ENCODE measurements around the gene SSBP1. TPM values are rescaled to one million over a fixed set of nuclear protein-coding genes. Genes with fewer than 3 reads are reported as not detected.
A peak's percentile ranks its signal among the peaks of the same experiment; 100 is the strongest.

SSBP1 gene
- total and polyA plus RNA-seq, 2 donors (not counting 3 experiments of a cell fraction or from before 2014, with no cell fraction given), result 77.9 to 169 TPM

DNA sequence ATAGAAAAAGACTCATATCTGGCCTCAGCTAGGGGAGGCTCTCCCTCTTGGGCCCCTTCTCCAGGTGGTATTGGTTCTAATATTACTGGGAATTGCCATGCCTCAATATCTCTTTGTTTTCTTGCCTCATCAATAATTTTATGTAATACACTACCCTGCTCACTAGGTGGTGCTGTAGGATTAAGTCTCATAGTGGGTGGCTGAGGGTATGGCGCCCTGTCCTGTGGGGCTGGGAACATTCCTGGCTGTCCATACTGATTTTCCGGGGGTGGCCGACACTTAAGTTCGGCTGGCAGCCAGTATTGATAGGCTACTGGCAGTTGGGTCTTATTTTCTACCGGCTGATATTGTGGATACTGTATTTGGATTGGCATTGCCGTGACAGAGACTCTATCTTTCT lies 16.8 kb downstream of the SSBP1 start:
- BruUV-seq (replicated peaks), result no TSS peak
- Histone ChIP-seq H2AFZ (ENCODE audit: low read depth, low read length) (no peak overlapping the region), H3K4me1 (ENCODE audit: control insufficient read depth, extremely low read depth, insufficient read depth, low read length) (no peaks in the 10 kb centered on the region), H3K9me1 (replicated peaks; ENCODE audit: control insufficient read depth, extremely low read depth, insufficient read depth, low read length) (no peaks in the 10 kb centered on the region), H3K27ac (ENCODE audit: insufficient read depth, low read depth, low read length) (no peak overlapping the region), H3K9me3 (replicated peaks; ENCODE audit: control insufficient read depth, insufficient read depth, low read length) (peaks cover 3% of the 10 kb centered on the region), H3K79me2 (ENCODE audit: control insufficient read depth, insufficient read depth, low read length) (no peaks in the 10 kb centered on the region), H3K27me3 (ENCODE audit: control insufficient read depth in 2 of 2, insufficient read depth in 2 of 2, low read length in 2 of 2) (no peaks in the 10 kb centered on the region), H3K4me2 (ENCODE audit: insufficient read depth, low read length) (no peak overlapping the region), H3K9ac (replicated peaks; ENCODE audit: extremely low read depth, insufficient read depth, low read length) (no peak overlapping the region), H3K36me3 (ENCODE audit: control insufficient read depth in 2 of 2, extremely low read depth in 1 of 2, insufficient read depth in 2 of 2, low read length in 2 of 2) (peaks cover 14 to 23% of the 10 kb centered on the region in 2 experiments), H3K4me3 (replicated peaks in 1 of 3; ENCODE audit: insufficient read depth in 1 of 3, low read depth in 1 of 3, low read length in 3 of 3) (no peak overlapping the region), H4K20me1 (replicated peaks; ENCODE audit: control insufficient read depth, extremely low read depth, insufficient read depth, low read length) (no peaks in the 10 kb centered on the region)
- ChIA-PET POLR2A (no interaction called here), CTCF (interaction anchor here (2.0 kb wide), 1 partner anchor 29 kb away, joined by 16 read pairs; no protein-coding TSS in a partner anchor)
- dilution Hi-C loops (cut with MboI; ENCODE audit: extremely low pct_ligation_motif_present, low sequenced_read_pairs) (no loop called here), intact Hi-C loops (cut with micrococcal nuclease) (loop anchor here (1.0 to 10.0 kb wide), 2 partner anchors 31 to 570 kb away; no protein-coding TSS in a partner anchor)
- peak; percentile 11 for DNase-seq (ENCODE audit: low read depth, low spot score)
- FAIRE-seq, result no peak
- TF ChIP-seq, protein P1, sequence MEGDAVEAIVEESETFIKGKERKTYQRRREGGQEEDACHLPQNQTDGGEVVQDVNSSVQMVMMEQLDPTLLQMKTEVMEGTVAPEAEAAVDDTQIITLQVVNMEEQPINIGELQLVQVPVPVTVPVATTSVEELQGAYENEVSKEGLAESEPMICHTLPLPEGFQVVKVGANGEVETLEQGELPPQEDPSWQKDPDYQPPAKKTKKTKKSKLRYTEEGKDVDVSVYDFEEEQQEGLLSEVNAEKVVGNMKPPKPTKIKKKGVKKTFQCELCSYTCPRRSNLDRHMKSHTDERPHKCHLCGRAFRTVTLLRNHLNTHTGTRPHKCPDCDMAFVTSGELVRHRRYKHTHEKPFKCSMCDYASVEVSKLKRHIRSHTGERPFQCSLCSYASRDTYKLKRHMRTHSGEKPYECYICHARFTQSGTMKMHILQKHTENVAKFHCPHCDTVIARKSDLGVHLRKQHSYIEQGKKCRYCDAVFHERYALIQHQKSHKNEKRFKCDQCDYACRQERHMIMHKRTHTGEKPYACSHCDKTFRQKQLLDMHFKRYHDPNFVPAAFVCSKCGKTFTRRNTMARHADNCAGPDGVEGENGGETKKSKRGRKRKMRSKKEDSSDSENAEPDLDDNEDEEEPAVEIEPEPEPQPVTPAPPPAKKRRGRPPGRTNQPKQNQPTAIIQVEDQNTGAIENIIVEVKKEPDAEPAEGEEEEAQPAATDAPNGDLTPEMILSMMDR (IDR thresholded peaks at IDR 0.05; ENCODE audit: extremely low read depth in 1 of 2, insufficient read depth in 1 of 2, low read depth in 1 of 2, low read length in 2 of 2), result peak; percentile 20 to 22
- no peak for TF ChIP-seq POLR2AphosphoS5 (IDR thresholded peaks at IDR 0.05; ENCODE audit: insufficient read depth, low read depth, low read length)

GRCh38 chr7:141763797-141764196 lies 25.6 kb downstream of the SSBP1 start, which contains the start of gene TAS2R3:
TSS of gene TAS2R3 (plus strand) at chr7:141764097. CDS start at chr7:141764159, 62 bp downstream.
- ChIA-PET CTCF (interaction anchor here (1.3 kb wide), 1 partner anchor 25 kb away, joined by 4 read pairs; the partner anchor contains the start of gene SSBP1), POLR2A (no interaction called here)
- intact Hi-C loops (cut with micrococcal nuclease) (no loop called here), dilution Hi-C loops (cut with MboI; ENCODE audit: extremely low pct_ligation_motif_present, low sequenced_read_pairs) (no loop called here)
- no peaks in the 10 kb centered on the region for H3K4me1 ChIP-seq (ENCODE audit: control insufficient read depth, extremely low read depth, insufficient read depth, low read length)
- H2AFZ ChIP-seq (ENCODE audit: low read depth, low read length), result no peak within 1 kb of the TSS
- H3K9me3 ChIP-seq (replicated peaks; ENCODE audit: control insufficient read depth, insufficient read depth, low read length), result no peaks in the 10 kb centered on the region
- no peak within 1 kb of the TSS for H3K4me2 ChIP-seq (ENCODE audit: insufficient read depth, low read length)
- no peaks in the 10 kb centered on the region for H3K79me2 ChIP-seq (ENCODE audit: control insufficient read depth, insufficient read depth, low read length)
- no peak within 1 kb of the TSS for H3K4me3 ChIP-seq (replicated peaks in 1 of 3; ENCODE audit: insufficient read depth in 1 of 3, low read depth in 1 of 3, low read length in 3 of 3)
- no TSS peak for BruUV-seq (replicated peaks)
- FAIRE-seq (no peak), DNase-seq (ENCODE audit: low read depth, low spot score) (no peak)
- TF ChIP-seq, protein P1 (IDR thresholded peaks at IDR 0.05; ENCODE audit: extremely low read depth in 1 of 2, insufficient read depth in 1 of 2, low read depth in 1 of 2, low read length in 2 of 2), result no peak
- no peak for TF ChIP-seq MYC (IDR thresholded peaks at IDR 0.05; ENCODE audit: low read depth, low read length)
- no peak for TF ChIP-seq JUN (IDR thresholded peaks at IDR 0.05; ENCODE audit: borderline replicate concordance, insufficient read depth, insufficient read length, low read depth)
- TF ChIP-seq POLR2A (IDR thresholded peaks at IDR 0.05; ENCODE audit: low read depth, low read length), result no peak
- no peak for TF ChIP-seq POLR2AphosphoS5 (IDR thresholded peaks at IDR 0.05; ENCODE audit: insufficient read depth, low read depth, low read length)
- TF ChIP-seq, protein P2, sequence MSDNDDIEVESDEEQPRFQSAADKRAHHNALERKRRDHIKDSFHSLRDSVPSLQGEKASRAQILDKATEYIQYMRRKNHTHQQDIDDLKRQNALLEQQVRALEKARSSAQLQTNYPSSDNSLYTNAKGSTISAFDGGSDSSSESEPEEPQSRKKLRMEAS (IDR thresholded peaks at IDR 0.05; ENCODE audit: insufficient read depth, insufficient read length), result no peak
- TF ChIP-seq GATA2 (IDR thresholded peaks at IDR 0.05; ENCODE audit: insufficient read depth, insufficient read length, low read depth, low read length), result no peak
- no peak for TF ChIP-seq FOS (IDR thresholded peaks at IDR 0.05; ENCODE audit: borderline replicate concordance, insufficient read depth, low read length)
- TF ChIP-seq EZH2 (IDR thresholded peaks at IDR 0.05; ENCODE audit: borderline replicate concordance, low read depth, low read length, severe bottlenecking), result no peak
- peaks cover 0 to 11% of the 10 kb centered on the region in 2 experiments for H3K36me3 ChIP-seq (ENCODE audit: control insufficient read depth in 2 of 2, extremely low read depth in 1 of 2, insufficient read depth in 2 of 2, low read length in 2 of 2)
- no peak within 1 kb of the TSS for H3K9ac ChIP-seq (replicated peaks; ENCODE audit: extremely low read depth, insufficient read depth, low read length)
- no peaks in the 10 kb centered on the region for H4K20me1 ChIP-seq (replicated peaks; ENCODE audit: control insufficient read depth, extremely low read depth, insufficient read depth, low read length)
- H3K27ac ChIP-seq (ENCODE audit: insufficient read depth, low read depth, low read length), result no peak within 1 kb of the TSS
- H3K9me1 ChIP-seq (replicated peaks; ENCODE audit: control insufficient read depth, extremely low read depth, insufficient read depth, low read length), result no peaks in the 10 kb centered on the region
- no peaks in the 10 kb centered on the region for H3K27me3 ChIP-seq (ENCODE audit: control insufficient read depth in 2 of 2, insufficient read depth in 2 of 2, low read length in 2 of 2)

Data from endothelial cell of umbilical vein (primary cell).